ENCODE measurements around the gene DAPK3.
"Not testable (repeated sequence)": the region's sequence is repeated elsewhere in the genome, so short reads cannot be mapped to it uniquely, and the experiment has no call there.

DAPK3 gene

GRCh38 chr19:3978145-3978544, 7.2 kb upstream of the DAPK3 start:
- DNase-seq (ENCODE audit: low read depth), result no peak

DNA sequence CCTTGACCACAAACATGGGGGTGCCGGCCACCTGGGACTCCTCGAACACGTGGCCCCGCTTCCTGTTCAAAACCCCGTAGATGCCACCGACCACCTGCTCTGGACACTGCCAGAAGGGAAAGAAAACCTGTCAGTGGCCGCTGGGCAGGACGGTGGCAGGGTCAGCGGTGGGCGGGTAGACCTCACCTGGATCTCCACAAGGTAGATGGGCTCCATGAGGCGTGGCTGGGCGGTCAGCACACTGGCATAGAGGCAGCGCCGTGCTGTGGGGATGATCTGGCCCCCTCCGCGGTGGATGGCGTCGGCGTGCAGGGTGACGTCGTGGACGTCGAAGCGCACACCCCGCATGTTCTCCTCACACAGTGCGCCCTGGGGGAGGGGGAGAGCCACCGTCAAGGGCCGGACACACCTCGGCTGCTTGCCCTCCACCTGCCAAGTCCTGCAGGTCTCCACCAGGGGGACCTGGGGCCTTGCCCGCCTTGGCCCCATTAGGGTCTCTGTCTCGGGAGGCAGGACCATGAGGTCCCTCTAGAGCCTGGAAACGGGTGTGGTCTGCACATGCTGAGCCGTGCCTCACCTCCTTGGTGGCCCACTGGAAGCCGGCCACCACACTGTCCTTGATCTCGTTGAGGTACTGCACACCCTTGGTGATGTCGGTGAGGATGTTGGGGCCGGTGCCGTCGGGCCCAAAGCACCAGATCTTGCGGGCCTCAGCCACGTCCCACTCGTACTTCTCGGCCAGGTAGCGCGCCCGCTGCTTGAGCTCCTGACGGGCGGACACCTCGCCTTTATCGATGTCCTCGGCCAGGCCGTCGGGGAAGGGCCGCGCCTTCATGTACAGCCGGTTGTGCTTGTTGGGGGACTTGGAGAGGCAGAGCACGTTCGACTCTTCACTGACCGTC, 6.6 kb upstream of the DAPK3 start:
- DNase-seq (ENCODE audit: low read depth), result no peak

DNA sequence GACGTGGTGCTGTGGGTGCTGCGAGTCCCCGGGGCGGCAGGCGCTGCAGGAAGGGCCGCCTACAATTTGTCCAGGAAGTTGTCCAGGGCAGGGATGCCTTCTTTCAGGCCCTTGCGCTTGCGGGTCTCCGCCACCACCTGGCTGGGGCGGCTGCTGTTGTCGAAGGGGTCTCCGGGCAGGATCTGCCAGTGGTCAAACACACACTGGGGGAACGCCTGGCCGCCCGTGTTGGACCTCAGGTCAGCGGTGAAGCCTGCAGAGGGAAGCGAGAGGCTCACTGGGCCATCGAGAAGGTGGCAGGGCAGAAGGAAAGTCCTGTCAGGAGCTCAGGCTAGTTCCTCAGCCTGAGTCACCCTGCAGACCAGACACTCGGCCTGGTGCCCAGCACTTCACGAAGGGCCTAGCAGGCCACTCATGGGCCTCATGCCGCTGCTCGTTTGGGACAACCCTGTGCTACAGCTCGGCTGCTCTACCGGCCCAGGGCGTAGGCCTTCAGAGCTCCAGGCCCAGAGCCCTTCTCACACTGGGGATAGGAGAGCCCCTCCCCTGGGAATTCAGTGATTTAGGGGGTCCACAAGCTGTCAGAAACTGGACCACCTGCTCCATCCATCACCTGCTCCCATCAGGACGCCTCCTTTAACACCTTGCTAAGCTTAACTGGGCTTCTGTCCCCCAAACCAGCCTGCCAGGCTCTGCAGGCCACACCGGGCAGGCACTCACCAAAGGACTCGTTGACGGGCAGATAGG, 5.8 kb upstream of the DAPK3 start:
- DNase-seq (ENCODE audit: low read depth), result no peak

DNA sequence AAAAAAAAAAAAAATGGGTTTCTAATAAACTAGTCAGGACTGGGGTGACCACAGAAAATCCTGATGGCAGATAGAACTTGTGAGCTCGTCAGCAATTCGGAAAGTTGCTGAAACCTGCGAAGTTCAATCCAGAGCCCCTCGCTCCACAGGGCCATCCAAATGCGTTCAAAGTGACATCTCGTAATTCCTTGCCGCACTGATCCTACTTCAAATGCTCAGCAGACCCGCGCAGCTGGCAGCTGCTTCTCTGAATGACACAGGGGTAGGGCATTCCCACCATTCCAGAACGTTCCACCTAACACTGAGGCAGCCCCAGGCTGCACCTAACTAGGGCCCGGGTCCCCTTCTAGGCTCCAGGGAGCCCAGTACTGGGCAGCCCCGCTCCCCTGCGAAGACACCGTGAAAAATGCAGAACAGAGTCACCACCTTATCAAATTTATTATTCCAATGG, 4.8 kb upstream of the DAPK3 start:
- no peak for DNase-seq (ENCODE audit: low read depth)

DNA sequence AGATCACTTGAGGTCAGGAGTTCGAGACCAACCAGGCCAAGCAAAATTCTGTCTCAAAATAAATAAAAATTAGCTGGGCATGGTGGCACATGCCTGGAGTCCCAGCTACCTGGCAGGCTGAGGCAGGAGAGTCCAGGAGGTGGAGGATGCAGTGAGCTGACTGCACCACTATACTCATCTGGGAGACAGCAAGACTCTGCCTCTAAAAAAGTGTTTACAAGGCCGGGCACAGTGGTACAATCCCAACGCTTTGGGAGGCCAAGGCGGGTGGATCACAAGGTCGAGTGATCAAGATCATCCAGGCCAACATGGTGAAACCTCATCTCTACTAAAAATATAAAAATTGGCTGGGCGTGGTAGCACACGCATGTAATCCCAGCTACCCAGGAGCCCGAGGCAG, 4.2 kb upstream of the DAPK3 start:
- no peak for DNase-seq (ENCODE audit: low read depth)

GRCh38 chr19:3970313-3970807, 539 bp downstream of the DAPK3 start:
- no peak for DNase-seq (ENCODE audit: low read depth)

DNA sequence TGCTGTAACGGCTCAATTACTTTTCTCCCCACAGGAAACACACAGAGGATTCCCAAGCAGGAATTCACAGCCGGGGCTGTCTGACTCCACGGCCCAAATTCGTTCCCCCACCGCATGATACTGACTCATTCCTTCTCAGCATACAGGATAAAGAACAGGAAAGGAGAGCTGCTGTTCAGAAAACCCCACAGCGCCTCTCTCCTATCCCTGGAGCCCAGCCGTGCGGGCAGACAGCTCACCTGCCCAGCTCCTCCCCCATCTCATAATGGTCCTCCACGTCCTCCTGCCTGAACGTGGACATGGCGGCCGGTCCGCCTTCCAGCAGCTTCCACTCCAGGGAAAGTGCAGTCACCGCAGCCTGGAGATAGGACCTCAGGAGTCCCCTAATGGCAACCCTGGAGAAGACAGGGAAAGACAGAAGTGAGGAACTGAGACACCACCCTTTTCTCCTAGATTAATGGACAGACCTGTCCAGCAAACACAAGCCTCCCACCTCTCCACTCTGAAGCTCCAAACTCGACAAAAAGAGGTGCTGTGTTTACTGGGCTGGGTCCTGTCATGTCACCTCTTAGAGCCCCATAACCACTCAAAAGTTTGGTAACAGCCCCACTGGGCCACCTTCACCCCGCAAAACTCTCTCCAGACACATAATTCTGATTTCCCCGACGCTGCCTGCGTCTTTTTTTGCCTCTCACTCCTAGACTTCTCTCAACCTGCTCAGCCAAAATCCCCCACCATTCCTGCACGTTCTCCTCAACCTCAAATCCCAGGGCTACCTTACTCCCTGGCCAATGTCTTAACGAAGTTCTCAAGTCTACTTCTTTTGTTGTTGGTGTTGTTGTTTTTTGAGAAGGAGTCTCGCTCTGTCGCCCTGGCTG, 1.2 kb downstream of the DAPK3 start:
- DNase-seq (ENCODE audit: low read depth), result no peak

- DNase-seq (ENCODE audit: low read depth), result no peak
Measured at GRCh38 chr19:3968556-3969434, 2.1 kb downstream of the DAPK3 start.

- DNase-seq (ENCODE audit: low read depth), result not testable (repeated sequence)
Measured at GRCh38 chr19:3967983-3968382, 2.9 kb downstream of the DAPK3 start.

- DNase-seq (ENCODE audit: low read depth), result no peak
Measured at GRCh38 chr19:3966051-3967017, 4.6 kb downstream of the DAPK3 start.

GRCh38 chr19:3964256-3965194, 6.4 kb downstream of the DAPK3 start:
- DNase-seq (ENCODE audit: low read depth), result no peak

DNA sequence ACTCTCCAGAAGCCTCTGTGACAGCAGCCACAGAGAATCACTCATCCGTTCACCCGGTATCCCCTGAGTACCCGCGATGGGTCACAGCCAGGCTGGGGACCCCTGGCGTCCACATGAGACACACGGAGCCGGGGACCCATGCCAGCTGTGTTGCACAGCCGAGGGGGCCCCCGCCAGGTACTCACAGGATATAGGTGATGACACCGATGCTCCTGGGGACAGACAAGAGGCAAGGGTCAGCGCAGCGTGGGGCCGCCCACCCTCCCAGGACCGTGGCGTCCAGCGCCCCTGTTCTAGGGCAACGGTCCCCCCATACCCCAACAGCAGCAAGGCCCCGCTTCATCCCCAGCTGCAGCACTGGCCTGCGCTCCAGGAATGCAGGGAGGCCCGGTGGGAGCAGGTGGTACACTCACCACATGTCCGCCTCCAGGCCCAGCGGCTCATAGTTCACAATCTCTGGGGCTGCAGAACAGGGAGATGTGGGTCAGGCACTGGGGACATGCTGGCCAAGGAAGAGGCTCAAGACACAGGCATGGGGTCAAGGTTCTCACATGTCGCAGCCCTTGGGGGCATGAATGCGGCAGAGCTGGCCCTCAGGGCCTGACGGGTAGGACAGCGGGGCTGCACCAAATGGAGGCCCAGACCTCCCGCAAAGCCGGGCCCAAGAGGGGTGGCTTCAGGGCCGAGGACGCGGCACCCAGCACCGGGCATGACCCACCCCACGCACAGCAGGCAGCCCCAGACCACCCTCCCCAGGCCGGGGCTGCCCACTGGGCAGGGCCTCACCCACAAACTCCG, 7.2 kb downstream of the DAPK3 start:
- no peak for DNase-seq (ENCODE audit: low read depth)

GRCh38 chr19:3961007-3961406, 9.9 kb downstream of the DAPK3 start:
- DNase-seq (ENCODE audit: low read depth), result no peak

DNA sequence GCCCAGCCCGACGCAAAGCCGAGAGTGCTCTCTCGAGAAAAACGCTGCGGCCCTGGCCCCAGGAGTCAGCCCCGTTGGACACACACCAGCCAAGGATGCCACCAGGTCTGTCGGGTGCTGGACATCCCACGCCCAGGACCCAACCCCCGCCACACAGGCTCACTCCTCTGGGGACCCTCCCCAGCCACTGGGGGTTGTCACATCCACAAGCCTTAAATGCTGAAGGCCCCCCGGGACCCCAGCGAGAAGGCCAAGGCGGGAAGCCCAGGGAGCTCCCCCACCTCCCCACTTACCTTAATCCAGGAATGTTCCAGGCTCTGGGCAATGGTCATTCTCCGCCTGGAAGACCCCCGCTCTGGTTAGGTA, 11.2 kb downstream of the DAPK3 start:
- no peak for DNase-seq (ENCODE audit: low read depth)

DNA sequence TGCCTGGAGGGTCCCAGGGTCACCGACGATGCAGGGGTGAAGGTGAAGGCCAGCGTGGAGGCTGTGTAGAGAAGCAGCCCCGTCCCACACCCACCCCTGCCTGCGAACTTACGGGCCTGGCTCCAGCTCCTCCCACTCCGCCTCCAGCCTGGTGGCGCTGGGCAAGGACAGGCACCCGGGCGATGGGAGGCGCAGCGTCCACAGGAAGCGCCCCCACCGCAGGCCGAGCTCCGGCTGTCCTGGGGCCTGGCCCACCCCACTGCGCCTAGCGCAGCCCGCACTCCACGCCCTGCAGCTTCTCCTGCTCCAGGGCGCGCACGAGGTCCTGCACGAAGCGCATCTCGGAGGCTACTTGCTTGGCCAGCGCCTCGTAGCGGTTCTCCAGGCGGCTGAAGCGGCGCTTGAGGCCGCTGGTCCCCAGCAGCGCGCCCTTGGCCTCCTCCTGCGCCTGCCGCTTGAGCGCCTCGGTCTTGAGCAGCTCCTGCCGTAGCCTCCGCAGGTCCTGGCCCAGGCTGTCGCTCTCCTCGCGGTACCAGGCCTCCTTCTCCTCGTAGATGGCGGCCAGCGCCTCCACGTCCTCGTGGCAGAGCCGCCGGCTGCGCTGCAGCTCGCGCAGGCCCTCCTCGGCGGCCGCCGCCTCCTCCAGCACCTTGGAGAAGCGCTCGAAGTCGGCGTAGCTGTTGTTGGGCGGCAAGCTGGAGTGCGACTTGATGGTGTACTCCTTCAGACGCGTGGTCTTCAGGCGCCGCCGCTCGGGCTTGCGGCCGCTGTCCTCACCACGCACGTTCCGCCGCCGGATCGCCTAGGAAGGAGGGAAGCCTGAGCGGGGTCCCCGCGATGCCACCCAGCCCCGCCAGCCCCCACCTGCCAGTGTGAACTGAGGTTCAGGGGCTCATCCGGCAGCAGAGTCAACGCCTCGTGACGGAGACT, 11.8 kb downstream of the DAPK3 start:
- DNase-seq (ENCODE audit: low read depth), result no peak

DNA sequence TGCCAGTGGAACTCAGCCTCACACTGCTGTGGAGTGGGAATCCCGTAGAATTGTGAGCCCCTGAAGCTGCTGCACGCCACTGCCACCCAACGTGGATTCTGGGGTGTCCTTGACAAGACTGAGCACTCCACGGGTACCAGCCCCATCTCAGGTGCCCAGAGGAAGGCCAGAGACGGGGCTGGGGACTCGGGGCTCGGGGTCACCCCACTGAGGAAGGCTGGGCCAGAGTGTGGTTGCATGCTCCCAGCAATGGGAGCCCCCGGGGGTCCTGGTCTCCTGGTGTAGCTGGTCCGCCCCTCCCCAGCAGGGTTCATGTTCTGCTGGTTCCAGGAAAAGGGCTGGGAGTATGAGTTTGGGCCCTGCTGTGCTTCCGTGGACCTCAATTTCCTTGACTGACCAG, 15.2 kb downstream of the DAPK3 start:
- no peak for DNase-seq (ENCODE audit: low read depth)

GRCh38 chr19:3955276-3955675, 15.6 kb downstream of the DAPK3 start:
- DNase-seq (ENCODE audit: low read depth), result not testable (repeated sequence)
